GM12878 (cell line): ENCODE measurements around the gene IL3. TPM values are rescaled to one million over a fixed set of nuclear protein-coding genes. Genes with fewer than 3 reads are reported as not detected.

Experiments
- ATAC-seq: fragments of 200-7000 bp; cut with Tn5 transposase; 3 replicates; pipeline ENCODE4 v1.9.1; 2020; ENCODE audit warnings: mild to moderate bottlenecking, moderate library complexity
- BruUV-seq: library from RNA; stranded (reverse); fragments of 400-500 nt; replicated peaks from 2 replicates; lab custom pipeline; 2021; lab: Mats Ljungman, UMichigan
- CTCF ChIA-PET: fragments of 300-600 bp; sonication (Branson Sonifier 250); formaldehyde crosslinking; extraction: SDS; loops from one replicate; lab custom pipeline; 2021; ENCODE audit warnings: inconsistent platforms; lab: Yijun Ruan, JAX
- POLR2A ChIA-PET: fragments of 350-600 bp; formaldehyde crosslinking; extraction: SDS; loops from one replicate; lab custom pipeline; 2021; ENCODE audit warnings: inconsistent platforms; lab: Charles Lee
- RAD21 ChIA-PET: fragments of 300-600 bp; sonication (Branson Sonifier 250); formaldehyde crosslinking; loops from one replicate; lab custom pipeline; 2023; ENCODE audit warnings: antibody characterized with exemption; ENCODE audit not compliant: unreplicated experiment; lab: Charles Lee
- SMC1A ChIA-PET: fragments of 300-600 bp; sonication (Branson Sonifier 250); formaldehyde crosslinking; loops from one replicate; lab custom pipeline; 2023; ENCODE audit not compliant: unreplicated experiment, uncharacterized antibody; lab: Charles Lee
- DNase-seq: peaks from one replicate; pipeline ENCODE4 v3.0.0-alpha.2; 2011; ENCODE audit warnings: low read depth, low spot score
- FAIRE-seq: peaks from 3 replicates; lab custom pipeline; 2011; peaks lifted over from hg19 to GRCh38; lab: Jason Lieb, UNC
- H2AFZ ChIP-seq: 2 replicates; pipeline ENCODE4 v1.6.0; 2011; ENCODE audit warnings: low read depth, low read length, control low read depth; ENCODE audit not compliant: control insufficient read depth
- H3K27ac ChIP-seq: 2 replicates; pipeline ENCODE4 v1.5.1; 2011; ENCODE audit warnings: control low read depth; ENCODE audit not compliant: control insufficient read depth, insufficient read depth
- H3K27me3 ChIP-seq, 2 experiments: replicated peaks in 1 of 2; 2 replicates each; pipeline versions ENCODE4 v1.6.0 to v1.6.1; 2011; ENCODE audit warnings: low read length in 1 of 2; ENCODE audit not compliant: control insufficient read depth in 2 of 2, insufficient read depth in 2 of 2
- H3K36me3 ChIP-seq, 2 experiments: 2 replicates each; pipeline ENCODE4 v1.5.1; 2011; ENCODE audit warnings: low read length in 1 of 2; ENCODE audit not compliant: control insufficient read depth in 2 of 2, insufficient read depth in 2 of 2
- H3K4me1 ChIP-seq: 2 replicates; pipeline ENCODE4 v1.6.1; 2011; ENCODE audit warnings: mild to moderate bottlenecking, low read length, moderate library complexity, mixed read lengths; ENCODE audit not compliant: control insufficient read depth, insufficient read depth
- H3K4me2 ChIP-seq: 2 replicates; pipeline ENCODE4 v1.6.0; 2011; ENCODE audit warnings: control low read depth; ENCODE audit not compliant: control insufficient read depth, insufficient read depth
- H3K4me3 ChIP-seq: fragments of 200-600 bp; sonication (generic); 2 replicates; pipeline ENCODE4 v1.5.1; 2016
- H3K79me2 ChIP-seq: 2 replicates; pipeline ENCODE4 v1.6.0; 2011; ENCODE audit warnings: low read length; ENCODE audit not compliant: control insufficient read depth, insufficient read depth
- H3K9ac ChIP-seq: 2 replicates; pipeline ENCODE4 v1.8.0; 2011; ENCODE audit warnings: low read length, control low read depth, mixed read lengths; ENCODE audit not compliant: control insufficient read depth, insufficient read depth
- H3K9me3 ChIP-seq: replicated peaks from 3 replicates; pipeline ENCODE4 v1.5.1; 2011; ENCODE audit warnings: mild to moderate bottlenecking, low read length; ENCODE audit not compliant: control insufficient read depth, insufficient read depth
- H4K20me1 ChIP-seq: 2 replicates; pipeline ENCODE4 v1.6.0; 2011; ENCODE audit not compliant: control insufficient read depth, insufficient read depth
- ASH2L ChIP-seq: fragments of 300-600, 200-600 bp; sonication (generic); IDR thresholded peaks from 2 replicates; pipeline ENCODE4 v1.6.1; 2017; ENCODE audit warnings: low read depth, mild to moderate bottlenecking, borderline replicate concordance
- ATF3 ChIP-seq: IDR thresholded peaks from 2 replicates; pipeline ENCODE4 v1.6.1; 2011; ENCODE audit warnings: low read depth, mild to moderate bottlenecking, low read length, moderate library complexity, borderline replicate concordance; ENCODE audit errors: extremely low read depth
- BRCA1 ChIP-seq: IDR thresholded peaks from 2 replicates; pipeline ENCODE4 v1.6.1; 2011; ENCODE audit warnings: low read depth, low read length, improper control_type of control experiment
- EZH2 ChIP-seq: IDR thresholded peaks from 2 replicates; pipeline ENCODE4 v1.6.1; 2012; ENCODE audit warnings: low read depth, mild to moderate bottlenecking, control low read depth, inconsistent platforms, low read length, borderline replicate concordance; ENCODE audit not compliant: control insufficient read depth
- FOS ChIP-seq: IDR thresholded peaks from 3 replicates; pipeline ENCODE4 v1.6.1; 2011; ENCODE audit warnings: borderline replicate concordance; ENCODE audit not compliant: insufficient read length; ENCODE audit errors: extremely low read depth
- KDM1A ChIP-seq: fragments of 200-600 bp; sonication (generic); IDR thresholded peaks from 2 replicates; pipeline ENCODE4 v1.6.1; 2016; ENCODE audit warnings: borderline replicate concordance
- LARP7 ChIP-seq: fragments of 450-650 bp; IDR thresholded peaks from 2 replicates; pipeline ENCODE4 v1.6.1; 2017; ENCODE audit warnings: mild to moderate bottlenecking
- MEF2B ChIP-seq: fragments of 450-650 bp; IDR thresholded peaks from 2 replicates; pipeline ENCODE4 v1.6.1; 2018; ENCODE audit warnings: mild to moderate bottlenecking, moderate library complexity; ENCODE audit not compliant: partially characterized antibody, poor library complexity, severe bottlenecking
- PAX5 ChIP-seq: IDR thresholded peaks from 2 replicates; pipeline ENCODE4 v1.6.1; 2011; ENCODE audit warnings: low read depth, low read length, borderline replicate concordance
- RAD21 ChIP-seq: IDR thresholded peaks from 2 replicates; pipeline ENCODE4 v1.6.1; 2011; ENCODE audit warnings: mild to moderate bottlenecking, low read depth, low read length, moderate library complexity; ENCODE audit not compliant: insufficient read depth
- RAD51 ChIP-seq: fragments of 450-650 bp; IDR thresholded peaks from 2 replicates; pipeline ENCODE4 v1.6.1; 2016; ENCODE audit warnings: moderate library complexity, mild to moderate bottlenecking, inconsistent platforms
- STAT1 ChIP-seq: fragments of 450-650 bp; conservative IDR thresholded peaks from 2 replicates; pipeline ENCODE4 v1.6.1; 2014; ENCODE audit warnings: antibody characterized with exemption, mild to moderate bottlenecking
- TCF12 ChIP-seq: IDR thresholded peaks from 2 replicates; pipeline ENCODE4 v1.6.1; 2011; ENCODE audit warnings: low read depth, mild to moderate bottlenecking, low read length
- YBX1 ChIP-seq: fragments of 450-650 bp; IDR thresholded peaks from 2 replicates; pipeline ENCODE4 v1.6.1; 2016; ENCODE audit warnings: antibody characterized with exemption
- ZBTB40 ChIP-seq: fragments of 450-650 bp; IDR thresholded peaks from 2 replicates; pipeline ENCODE4 v1.6.1; 2016; ENCODE audit warnings: mild to moderate bottlenecking, moderate library complexity, borderline replicate concordance
- WGBS: methylation state at CpG from one replicate; pipeline ENCODE4 v1.1.6; 2016; ENCODE audit warnings: low lambda C conversion rate; ENCODE audit not compliant: insufficient replicate concordance, insufficient coverage; ENCODE audit errors: missing lambda C conversion rate; 5-methylcytosine and 5-hydroxymethylcytosine counted together
- in situ Hi-C: fragments of 300-500 bp; cut with MboI; formaldehyde crosslinking; loops from 9 replicates; pipeline ENCODE4 v1.14.3; 2018; ENCODE audit warnings: mixed read lengths
- intact Hi-C: fragments of 100-400 bp; cut with micrococcal nuclease; formaldehyde crosslinking; loops from one replicate; pipeline ENCODE4 v1.14.2; 2022; ENCODE audit not compliant: unreplicated experiment
- polyA plus RNA-seq, 11 experiments: library from polyadenylated mRNA; depleted of rRNA in 4 of 11; unstranded in 6 of 11; stranded (reverse) in 5 of 11; fragments of >200 nt; fragmentation: Nextera tagmentation in 4 of 11; fragmentation: Illumina TruSeq in 1 of 11; extraction: Ambion mirVana in 4 of 11; extraction: Trizol in 1 of 11; gene quantifications; 1 replicate in 1 of 11; 2 replicates in 10 of 11; pipeline versions ENCODE4 v1.2.1 to v1.2.3, GENCODE V29; 2011 to 2016; ENCODE audit warnings: inconsistent platforms in 2 of 11, missing spikeins in 2 of 11, low read depth in 1 of 11
- total RNA-seq, 4 experiments: library from RNA; depleted of rRNA in 3 of 4; stranded (reverse); fragments of >200 nt in 3 of 4; fragmentation: Illumina TruSeq in 1 of 4; extraction: Trizol in 1 of 4; gene quantifications; 2 replicates each; pipeline versions ENCODE4 v1.2.1 to v1.2.3, GENCODE V29; 2013 to 2021

Gene IL3
- total and polyA plus RNA-seq, 10 of the 15 experiments (the other 5 are each of a cell fraction or from before 2014, with no cell fraction given), result not detected

- TF ChIP-seq ZBTB40 (no peak), ATF3 (no peak), BRCA1 (no peak)
Measured at GRCh38 chr5:132067941-132068808, 7.7 kb downstream of the IL3 start (continued).

- ChIA-PET CTCF (no interaction called here), SMC1A (no interaction called here), RAD21 (no interaction called here), POLR2A (interaction anchor here (0.6 kb wide), 1 partner anchor 586 kb away, joined by 5 read pairs; no protein-coding TSS in a partner anchor)
- H3K4me2 ChIP-seq, result no peak overlapping the region
- H4K20me1 ChIP-seq, result peaks cover 5% of the 10 kb centered on the region; the same call in 1 of the 2 replicates
- H3K36me3 ChIP-seq, result no peaks in the 10 kb centered on the region
- no peak for FAIRE-seq
- BruUV-seq, result no TSS peak
- H3K79me2 ChIP-seq, result no peaks in the 10 kb centered on the region
- no peak overlapping the region for H3K9ac ChIP-seq
- H3K4me3 ChIP-seq, result no peak overlapping the region
- in situ Hi-C loops (loop anchor here (5.0 kb wide), 3 partner anchors 63 to 288 kb away; no protein-coding TSS in a partner anchor), intact Hi-C loops (no loop called here)
- H3K9me3 ChIP-seq, result no peaks in the 10 kb centered on the region
- no peak for ATAC-seq
- DNase-seq, result no peak
- no peaks in the 10 kb centered on the region; the same call in 1 of the 2 replicates for H3K4me1 ChIP-seq
- H3K27ac ChIP-seq, result no peak overlapping the region
- no peak overlapping the region for H2AFZ ChIP-seq
- no peaks in the 10 kb centered on the region for H3K27me3 ChIP-seq
- 53% methylated on average over 10 of the region's 10 CpGs for WGBS
- TF ChIP-seq KDM1A (no peak), ASH2L (no peak), FOS (no peak), RAD51 (no peak), RAD21 (no peak), TCF12 (no peak), ATF3 (no peak), LARP7 (no peak), MEF2B (no peak), EZH2 (no peak), PAX5 (no peak), STAT1 (no peak), YBX1 (no peak)
Measured at GRCh38 chr5:132069561-132069960, 9.1 kb downstream of the IL3 start.
